ENCODE results near the gene SCP2.

DNA sequence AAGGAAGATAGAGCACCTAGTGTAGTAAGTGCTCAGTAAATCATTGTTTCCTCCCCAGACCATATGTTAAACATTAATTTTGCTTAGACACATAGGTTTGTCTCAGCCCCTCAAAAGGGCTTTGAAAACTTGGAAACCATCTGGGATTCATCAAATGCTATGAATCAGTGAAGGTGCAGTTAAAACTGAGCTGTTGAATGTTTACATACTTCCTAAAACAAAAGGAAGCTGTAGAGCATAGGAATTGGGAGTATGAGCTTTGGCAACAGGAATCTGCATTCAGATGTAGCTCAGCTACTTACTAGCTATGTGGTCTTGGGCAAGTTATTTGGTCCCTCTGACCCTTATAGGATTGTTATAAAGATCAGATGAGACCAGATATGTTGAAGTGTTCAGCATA lies 116.2 kb downstream of the SCP2 start:
- TF ChIP-seq YY1 (IDR thresholded peaks at IDR 0.05; ENCODE audit: low read depth) (no peak), TAF1 (IDR thresholded peaks at IDR 0.05; ENCODE audit: borderline replicate concordance, low read depth, low read length) (no peak), POLR2AphosphoS5 (IDR thresholded peaks at IDR 0.05; ENCODE audit: low read depth, low read length) (peak; percentile 72), FOXM1 (IDR thresholded peaks at IDR 0.05; ENCODE audit: low read depth) (no peak), JUND (IDR thresholded peaks at IDR 0.05) (peak; percentile 78), SMC3 (IDR thresholded peaks at IDR 0.05; ENCODE audit: low read depth, low read length) (no peak), EP300 (IDR thresholded peaks at IDR 0.05; ENCODE audit: borderline replicate concordance in 1 of 2, low read depth in 1 of 2, low read length in 1 of 2) (peak in 1 of 2 experiments; percentile 86; a peak in 2 of 4 replicates), RFX5 (IDR thresholded peaks at IDR 0.05; ENCODE audit: low read length) (no peak), RXRA (IDR thresholded peaks at IDR 0.05; ENCODE audit: borderline replicate concordance, low read depth) (peak; percentile 40; the same call in 1 of the 2 replicates)
- TF ChIP-seq, protein P1, sequence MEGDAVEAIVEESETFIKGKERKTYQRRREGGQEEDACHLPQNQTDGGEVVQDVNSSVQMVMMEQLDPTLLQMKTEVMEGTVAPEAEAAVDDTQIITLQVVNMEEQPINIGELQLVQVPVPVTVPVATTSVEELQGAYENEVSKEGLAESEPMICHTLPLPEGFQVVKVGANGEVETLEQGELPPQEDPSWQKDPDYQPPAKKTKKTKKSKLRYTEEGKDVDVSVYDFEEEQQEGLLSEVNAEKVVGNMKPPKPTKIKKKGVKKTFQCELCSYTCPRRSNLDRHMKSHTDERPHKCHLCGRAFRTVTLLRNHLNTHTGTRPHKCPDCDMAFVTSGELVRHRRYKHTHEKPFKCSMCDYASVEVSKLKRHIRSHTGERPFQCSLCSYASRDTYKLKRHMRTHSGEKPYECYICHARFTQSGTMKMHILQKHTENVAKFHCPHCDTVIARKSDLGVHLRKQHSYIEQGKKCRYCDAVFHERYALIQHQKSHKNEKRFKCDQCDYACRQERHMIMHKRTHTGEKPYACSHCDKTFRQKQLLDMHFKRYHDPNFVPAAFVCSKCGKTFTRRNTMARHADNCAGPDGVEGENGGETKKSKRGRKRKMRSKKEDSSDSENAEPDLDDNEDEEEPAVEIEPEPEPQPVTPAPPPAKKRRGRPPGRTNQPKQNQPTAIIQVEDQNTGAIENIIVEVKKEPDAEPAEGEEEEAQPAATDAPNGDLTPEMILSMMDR (IDR thresholded peaks at IDR 0.05) = no peak
- TF ChIP-seq, protein P2, sequence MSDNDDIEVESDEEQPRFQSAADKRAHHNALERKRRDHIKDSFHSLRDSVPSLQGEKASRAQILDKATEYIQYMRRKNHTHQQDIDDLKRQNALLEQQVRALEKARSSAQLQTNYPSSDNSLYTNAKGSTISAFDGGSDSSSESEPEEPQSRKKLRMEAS (IDR thresholded peaks at IDR 0.05; ENCODE audit: low read depth) = no peak
- TF ChIP-seq, protein P3, sequence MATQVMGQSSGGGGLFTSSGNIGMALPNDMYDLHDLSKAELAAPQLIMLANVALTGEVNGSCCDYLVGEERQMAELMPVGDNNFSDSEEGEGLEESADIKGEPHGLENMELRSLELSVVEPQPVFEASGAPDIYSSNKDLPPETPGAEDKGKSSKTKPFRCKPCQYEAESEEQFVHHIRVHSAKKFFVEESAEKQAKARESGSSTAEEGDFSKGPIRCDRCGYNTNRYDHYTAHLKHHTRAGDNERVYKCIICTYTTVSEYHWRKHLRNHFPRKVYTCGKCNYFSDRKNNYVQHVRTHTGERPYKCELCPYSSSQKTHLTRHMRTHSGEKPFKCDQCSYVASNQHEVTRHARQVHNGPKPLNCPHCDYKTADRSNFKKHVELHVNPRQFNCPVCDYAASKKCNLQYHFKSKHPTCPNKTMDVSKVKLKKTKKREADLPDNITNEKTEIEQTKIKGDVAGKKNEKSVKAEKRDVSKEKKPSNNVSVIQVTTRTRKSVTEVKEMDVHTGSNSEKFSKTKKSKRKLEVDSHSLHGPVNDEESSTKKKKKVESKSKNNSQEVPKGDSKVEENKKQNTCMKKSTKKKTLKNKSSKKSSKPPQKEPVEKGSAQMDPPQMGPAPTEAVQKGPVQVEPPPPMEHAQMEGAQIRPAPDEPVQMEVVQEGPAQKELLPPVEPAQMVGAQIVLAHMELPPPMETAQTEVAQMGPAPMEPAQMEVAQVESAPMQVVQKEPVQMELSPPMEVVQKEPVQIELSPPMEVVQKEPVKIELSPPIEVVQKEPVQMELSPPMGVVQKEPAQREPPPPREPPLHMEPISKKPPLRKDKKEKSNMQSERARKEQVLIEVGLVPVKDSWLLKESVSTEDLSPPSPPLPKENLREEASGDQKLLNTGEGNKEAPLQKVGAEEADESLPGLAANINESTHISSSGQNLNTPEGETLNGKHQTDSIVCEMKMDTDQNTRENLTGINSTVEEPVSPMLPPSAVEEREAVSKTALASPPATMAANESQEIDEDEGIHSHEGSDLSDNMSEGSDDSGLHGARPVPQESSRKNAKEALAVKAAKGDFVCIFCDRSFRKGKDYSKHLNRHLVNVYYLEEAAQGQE (IDR thresholded peaks at IDR 0.05; ENCODE audit: low read depth, low read length) = no peak
- TF ChIP-seq, protein P4, sequence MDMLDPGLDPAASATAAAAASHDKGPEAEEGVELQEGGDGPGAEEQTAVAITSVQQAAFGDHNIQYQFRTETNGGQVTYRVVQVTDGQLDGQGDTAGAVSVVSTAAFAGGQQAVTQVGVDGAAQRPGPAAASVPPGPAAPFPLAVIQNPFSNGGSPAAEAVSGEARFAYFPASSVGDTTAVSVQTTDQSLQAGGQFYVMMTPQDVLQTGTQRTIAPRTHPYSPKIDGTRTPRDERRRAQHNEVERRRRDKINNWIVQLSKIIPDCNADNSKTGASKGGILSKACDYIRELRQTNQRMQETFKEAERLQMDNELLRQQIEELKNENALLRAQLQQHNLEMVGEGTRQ (IDR thresholded peaks at IDR 0.05; ENCODE audit: borderline replicate concordance, low read depth, low read length) = no peak

Measured in SK-N-SH (cell line).